GM23248 (cell line): ENCODE measurements around the gene PPA2. TPM values are rescaled to one million over a fixed set of nuclear protein-coding genes. Genes with fewer than 3 reads are reported as not detected.
"Not testable (repeated sequence)": the region's sequence is repeated elsewhere in the genome, so short reads cannot be mapped to it uniquely, and the experiment has no call there.

Source experiments
- DNase-seq: peaks from one replicate; pipeline ENCODE4 v3.0.0-alpha.2; 2015
- H2AFZ ChIP-seq: fragments of 200-600 bp; sonication (generic); 2 replicates; pipeline ENCODE4 v1.6.1; 2016; ENCODE audit warnings: antibody characterized with exemption
- H3F3A ChIP-seq: fragments of 200-600 bp; sonication (generic); 2 replicates; pipeline ENCODE4 v1.6.1; 2016; ENCODE audit warnings: mild to moderate bottlenecking, antibody characterized with exemption, mixed run types; ENCODE audit not compliant: insufficient read depth
- H3K27ac ChIP-seq: fragments of 200-600 bp; sonication (generic); 2 replicates; pipeline ENCODE4 v1.5.1; 2016; ENCODE audit warnings: mild to moderate bottlenecking
- H3K27me3 ChIP-seq: fragments of 200-600 bp; sonication (generic); replicated peaks from 2 replicates; pipeline ENCODE4 v1.6.1; 2016; ENCODE audit warnings: mild to moderate bottlenecking; ENCODE audit not compliant: insufficient read depth
- H3K36me3 ChIP-seq: fragments of 200-600 bp; sonication (generic); 2 replicates; pipeline ENCODE4 v1.6.1; 2016; ENCODE audit warnings: low read depth, mild to moderate bottlenecking
- H3K4me1 ChIP-seq: fragments of 200-600 bp; sonication (generic); 2 replicates; pipeline ENCODE4 v1.6.1; 2016; ENCODE audit warnings: mild to moderate bottlenecking; ENCODE audit not compliant: insufficient read depth
- H3K4me2 ChIP-seq: fragments of 200-600 bp; sonication (generic); one replicate; pipeline ENCODE4 v1.6.1; 2016; ENCODE audit warnings: mild to moderate bottlenecking; ENCODE audit not compliant: unreplicated experiment
- H3K4me3 ChIP-seq: fragments of 200-600 bp; sonication (generic); 2 replicates; pipeline ENCODE4 v1.5.1; 2016; ENCODE audit warnings: mild to moderate bottlenecking
- H3K79me2 ChIP-seq: fragments of 200-600 bp; sonication (generic); 2 replicates; pipeline ENCODE4 v1.6.1; 2016; ENCODE audit warnings: mild to moderate bottlenecking; ENCODE audit not compliant: insufficient read depth
- H3K9ac ChIP-seq: fragments of 200-600 bp; sonication (generic); 2 replicates; pipeline ENCODE4 v1.6.1; 2016; ENCODE audit warnings: mild to moderate bottlenecking
- H3K9me2 ChIP-seq: fragments of 200-600 bp; sonication (generic); 2 replicates; pipeline ENCODE4 v1.6.1; 2016; ENCODE audit warnings: mixed run types, mild to moderate bottlenecking, moderate library complexity; ENCODE audit not compliant: insufficient read depth
- H3K9me3 ChIP-seq: fragments of 200-600 bp; sonication (generic); one replicate; pipeline ENCODE4 v1.6.1; 2017; ENCODE audit warnings: low read depth
- H4K20me1 ChIP-seq: fragments of 200-600 bp; sonication (generic); 2 replicates; pipeline ENCODE4 v1.6.0; 2016; ENCODE audit not compliant: insufficient read depth
- EZH2 ChIP-seq: fragments of 200-600 bp; sonication (generic); IDR thresholded peaks from 2 replicates; pipeline ENCODE4 v1.6.1; 2018; ENCODE audit warnings: antibody characterized with exemption, mild to moderate bottlenecking; ENCODE audit not compliant: insufficient read depth, poor library complexity, severe bottlenecking
- EZH2phosphoT487 ChIP-seq: fragments of 200-600 bp; sonication (generic); IDR thresholded peaks from 2 replicates; pipeline ENCODE4 v1.6.1; 2018; ENCODE audit warnings: antibody characterized with exemption, moderate library complexity, mild to moderate bottlenecking, low read depth; ENCODE audit not compliant: insufficient read depth
- WGBS, 2 experiments: methylation state at CpG; one replicate each; pipeline ENCODE4 v1.1.6; 2015 to 2017; ENCODE audit warnings: low lambda C conversion rate in 2 of 2, low coverage in 1 of 2; ENCODE audit errors: missing lambda C conversion rate in 2 of 2; 5-methylcytosine and 5-hydroxymethylcytosine counted together
- in situ Hi-C: fragments of 300-500 bp; cut with MboI; formaldehyde crosslinking; loops from 2 replicates; pipeline ENCODE4 v1.15.0; 2020
- polyA plus RNA-seq: library from polyadenylated mRNA; unstranded; fragments of >200 nt; fragmentation: Nextera tagmentation; extraction: Ambion mirVana; gene quantifications from 2 replicates; pipeline ENCODE4 v1.2.1, GENCODE V29; 2016
- total RNA-seq: library from RNA; depleted of rRNA; stranded (reverse); fragments of >200 nt; shearing (Covaris generic); gene quantifications from 2 replicates; pipeline ENCODE4 v1.2.3, GENCODE V29; 2014

The PPA2 gene
- total and polyA plus RNA-seq, 2 experiments from 2014 or later: 37.5 to 114 TPM

- Histone ChIP-seq H3K79me2 (no peaks in the 10 kb centered on the region), H3K9me2 (no peaks in the 10 kb centered on the region), H3K9ac (no peak overlapping the region), H2AFZ (no peak overlapping the region), H3F3A (no peaks in the 10 kb centered on the region), H3K27me3 (no peaks in the 10 kb centered on the region), H3K4me1 (no peaks in the 10 kb centered on the region), H4K20me1 (no peaks in the 10 kb centered on the region), H3K9me3 (no peaks in the 10 kb centered on the region), H3K4me2 (no peak overlapping the region), H3K36me3 (peaks cover 6% of the 10 kb centered on the region; the same call in 1 of the 2 replicates), H3K27ac (no peak overlapping the region), H3K4me3 (no peak overlapping the region)
- in situ Hi-C loops: no loop called here
- DNase-seq: no peak
- no peak for TF ChIP-seq EZH2
- no peak for TF ChIP-seq EZH2phosphoT487
- WGBS, 2 experiments: 63 to 64% methylated on average over 3 of the region's 3 CpGs
Observed at GRCh38 chr4:105422207-105422920, 51.5 kb downstream of the PPA2 start.

GRCh38 chr4:105417624-105418023, 56.2 kb downstream of the PPA2 start:
- Histone ChIP-seq H3K9me3 (no peaks in the 10 kb centered on the region), H3K9ac (no peak overlapping the region), H2AFZ (no peak overlapping the region), H3K27me3 (no peaks in the 10 kb centered on the region), H4K20me1 (no peaks in the 10 kb centered on the region), H3K36me3 (no peaks in the 10 kb centered on the region), H3K9me2 (no peaks in the 10 kb centered on the region), H3K4me3 (no peak overlapping the region), H3F3A (no peaks in the 10 kb centered on the region), H3K4me1 (no peaks in the 10 kb centered on the region), H3K79me2 (no peaks in the 10 kb centered on the region), H3K4me2 (no peak overlapping the region), H3K27ac (no peak overlapping the region)
- TF ChIP-seq EZH2phosphoT487 (no peak), EZH2 (no peak)
- no peak for DNase-seq
- in situ Hi-C loops: no loop called here
- WGBS, 2 experiments: 95 to 99% methylated on average over 5 of the region's 5 CpGs

GRCh38 chr4:105415281-105415744, 58.5 kb downstream of the PPA2 start:
- no peaks in the 10 kb centered on the region for H3K36me3 ChIP-seq
- in situ Hi-C loops: no loop called here
- H3K4me1 ChIP-seq: no peaks in the 10 kb centered on the region
- H3K4me3 ChIP-seq: no peak overlapping the region
- no peak overlapping the region for H3K27ac ChIP-seq
- H3K9me2 ChIP-seq: no peaks in the 10 kb centered on the region
- H4K20me1 ChIP-seq: no peaks in the 10 kb centered on the region
- no peak for DNase-seq
- H3K27me3 ChIP-seq: no peaks in the 10 kb centered on the region
- no peaks in the 10 kb centered on the region for H3K79me2 ChIP-seq
- H2AFZ ChIP-seq: no peak overlapping the region
- H3K9me3 ChIP-seq: no peaks in the 10 kb centered on the region
- no peaks in the 10 kb centered on the region for H3F3A ChIP-seq
- H3K9ac ChIP-seq: no peak overlapping the region
- 94 to 97% methylated on average over 12 of the region's 12 CpGs for WGBS, 2 experiments
- no peak for TF ChIP-seq EZH2phosphoT487
- TF ChIP-seq EZH2: no peak
- no peak overlapping the region for H3K4me2 ChIP-seq

- H3K36me3 ChIP-seq: no peaks in the 10 kb centered on the region
- H3K9me2 ChIP-seq: no peaks in the 10 kb centered on the region
- no peak overlapping the region for H3K4me2 ChIP-seq
- H3F3A ChIP-seq: no peaks in the 10 kb centered on the region
- no peaks in the 10 kb centered on the region for H3K9me3 ChIP-seq
- H3K27ac ChIP-seq: no peak overlapping the region
- no peaks in the 10 kb centered on the region for H3K79me2 ChIP-seq
- 87 to 90% methylated on average over 12 to 15 of the region's 15 CpGs for WGBS, 2 experiments
- H3K4me3 ChIP-seq: no peak overlapping the region
- H2AFZ ChIP-seq: no peak overlapping the region
- no peak overlapping the region for H3K9ac ChIP-seq
- no peaks in the 10 kb centered on the region for H3K4me1 ChIP-seq
- in situ Hi-C loops: no loop called here
- H4K20me1 ChIP-seq: no peaks in the 10 kb centered on the region
- no peak for TF ChIP-seq EZH2phosphoT487
- TF ChIP-seq EZH2: no peak
- no peak for DNase-seq
- H3K27me3 ChIP-seq: no peaks in the 10 kb centered on the region
Observed at GRCh38 chr4:105414316-105414715, 59.5 kb downstream of the PPA2 start.

GRCh38 chr4:105409135-105409534, 64.7 kb downstream of the PPA2 start:
- H2AFZ ChIP-seq, H3K27ac ChIP-seq, H3K36me3 ChIP-seq, H3K9me3 ChIP-seq, H3K4me3 ChIP-seq, H3K4me2 ChIP-seq, H3K27me3 ChIP-seq, H3F3A ChIP-seq, in situ Hi-C loops, H3K9ac ChIP-seq, DNase-seq, H3K79me2 ChIP-seq, H3K9me2 ChIP-seq, H4K20me1 ChIP-seq, H3K4me1 ChIP-seq: not testable (repeated sequence)
- WGBS, 2 experiments: 99 to 100% methylated on average over 8 of the region's 8 CpGs
